OCI-LY3 (cell line): ENCODE measurements around the gene INF2.

Experiments
- H2AFZ ChIP-seq: fragments of 200-600, 300-600 bp; shearing (Covaris generic); 2 replicates; pipeline ENCODE4 v1.6.0; 2014; ENCODE audit warnings: antibody characterized with exemption, low read depth, low read length
- H3K27ac ChIP-seq: fragments of 200-600, 300-600 bp; sonication (generic); 2 replicates; pipeline ENCODE4 v1.5.1; 2014; ENCODE audit warnings: mild to moderate bottlenecking, low read length, moderate library complexity, mixed read lengths
- H3K27me3 ChIP-seq: fragments of 200-600, 300-600 bp; sonication (generic); 2 replicates; pipeline ENCODE4 v1.6.1; 2014; ENCODE audit warnings: low read depth, low read length, mixed read lengths
- H3K36me3 ChIP-seq: fragments of 200-600, 300-600 bp; sonication (generic); replicated peaks from 2 replicates; pipeline ENCODE3; 2014; ENCODE audit warnings: low read depth, low read length, mixed read lengths
- H3K4me1 ChIP-seq: fragments of 300-600, 200-600 bp; sonication (generic); 2 replicates; pipeline ENCODE4 v1.6.1; 2014; ENCODE audit warnings: low read length, mixed read lengths
- H3K4me2 ChIP-seq: fragments of 200-600, 300-600 bp; sonication (generic); 2 replicates; pipeline ENCODE4 v1.6.1; 2014; ENCODE audit warnings: low read length, mixed read lengths
- H3K4me3 ChIP-seq: fragments of 300-600, 200-600 bp; sonication (generic); 2 replicates; pipeline ENCODE4 v1.5.1; 2014; ENCODE audit warnings: antibody characterized with exemption, mild to moderate bottlenecking, low read length, moderate library complexity
- H3K79me2 ChIP-seq: fragments of 300-600, 200-600 bp; shearing (Covaris generic); 2 replicates; pipeline ENCODE4 v1.6.1; 2014; ENCODE audit warnings: mild to moderate bottlenecking, low read length, mixed read lengths
- H3K9ac ChIP-seq: fragments of 300-600, 200-600 bp; shearing (Covaris generic); 2 replicates; pipeline ENCODE4 v1.6.0; 2014; ENCODE audit warnings: mild to moderate bottlenecking, low read length, moderate library complexity
- H3K9me3 ChIP-seq: fragments of 200-600, 300-600 bp; shearing (Covaris generic); 2 replicates; pipeline ENCODE4 v1.6.1; 2014; ENCODE audit warnings: low read length, mixed read lengths; ENCODE audit not compliant: insufficient read depth
- H4K20me1 ChIP-seq: fragments of 200-600, 300-600 bp; sonication (generic); 2 replicates; pipeline ENCODE4 v1.6.1; 2016; ENCODE audit warnings: low read length, mixed read lengths; ENCODE audit not compliant: insufficient read depth
- EZH2phosphoT487 ChIP-seq: fragments of 200-600 bp; shearing (Covaris generic); IDR thresholded peaks from 2 replicates; pipeline ENCODE4 v1.6.1; 2018; ENCODE audit warnings: antibody characterized with exemption, mixed run types, low read depth
- TF ChIP-seq, protein P1 (sequence below): fragments of 200-600, 300-600 bp; sonication (generic); IDR thresholded peaks from 2 replicates; pipeline ENCODE4 v1.5.1; 2014; ENCODE audit warnings: antibody characterized with exemption, low read length, low read depth

The INF2 gene

DNA sequence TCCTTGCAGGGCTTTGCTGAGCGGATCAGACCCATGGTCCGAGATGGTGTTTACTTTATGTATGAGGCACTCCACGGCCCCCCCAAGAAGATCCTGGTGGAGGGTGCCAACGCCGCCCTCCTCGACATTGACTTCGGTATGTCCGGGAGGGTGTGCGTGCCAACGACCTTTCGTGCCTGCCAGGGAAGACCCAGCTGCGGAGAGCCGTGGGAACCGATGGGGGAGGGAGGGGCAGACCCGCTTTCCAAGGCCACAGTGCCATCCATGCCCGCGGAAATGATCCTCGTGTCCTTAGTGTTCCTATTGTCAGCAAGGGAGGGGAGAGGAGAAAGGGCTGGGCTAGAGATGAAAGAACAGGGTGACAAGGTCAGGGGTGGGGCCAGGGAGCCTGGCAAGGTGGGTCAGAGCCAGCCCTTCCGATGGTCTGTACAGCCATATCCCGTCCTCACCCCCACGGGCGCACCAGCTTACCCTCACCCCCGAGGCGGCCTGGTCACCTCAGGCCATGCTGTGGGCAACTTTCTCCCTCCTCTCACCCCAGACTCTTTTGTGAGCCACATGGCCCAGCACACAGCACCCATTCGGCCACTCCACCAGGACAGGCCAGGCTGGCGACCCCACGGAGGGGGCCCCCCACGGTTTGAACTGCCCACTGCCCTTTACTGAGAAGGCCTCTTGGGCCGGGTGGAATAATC lies 51.8 kb downstream of the INF2 start:
- H3K9me3 ChIP-seq, result no peaks in the 10 kb centered on the region
- no peak overlapping the region for H3K9ac ChIP-seq
- H3K4me2 ChIP-seq, result no peak overlapping the region
- no peak overlapping the region for H3K27ac ChIP-seq
- no peaks in the 10 kb centered on the region for H3K36me3 ChIP-seq
- H4K20me1 ChIP-seq, result no peaks in the 10 kb centered on the region
- H3K79me2 ChIP-seq, result no peaks in the 10 kb centered on the region
- H2AFZ ChIP-seq, result no peak overlapping the region
- H3K4me3 ChIP-seq, result no peak overlapping the region
- peaks cover 4% of the 10 kb centered on the region; the same call in 1 of the 2 replicates for H3K4me1 ChIP-seq
- no peaks in the 10 kb centered on the region for H3K27me3 ChIP-seq
- no peak for TF ChIP-seq EZH2phosphoT487
- TF ChIP-seq, protein P1, sequence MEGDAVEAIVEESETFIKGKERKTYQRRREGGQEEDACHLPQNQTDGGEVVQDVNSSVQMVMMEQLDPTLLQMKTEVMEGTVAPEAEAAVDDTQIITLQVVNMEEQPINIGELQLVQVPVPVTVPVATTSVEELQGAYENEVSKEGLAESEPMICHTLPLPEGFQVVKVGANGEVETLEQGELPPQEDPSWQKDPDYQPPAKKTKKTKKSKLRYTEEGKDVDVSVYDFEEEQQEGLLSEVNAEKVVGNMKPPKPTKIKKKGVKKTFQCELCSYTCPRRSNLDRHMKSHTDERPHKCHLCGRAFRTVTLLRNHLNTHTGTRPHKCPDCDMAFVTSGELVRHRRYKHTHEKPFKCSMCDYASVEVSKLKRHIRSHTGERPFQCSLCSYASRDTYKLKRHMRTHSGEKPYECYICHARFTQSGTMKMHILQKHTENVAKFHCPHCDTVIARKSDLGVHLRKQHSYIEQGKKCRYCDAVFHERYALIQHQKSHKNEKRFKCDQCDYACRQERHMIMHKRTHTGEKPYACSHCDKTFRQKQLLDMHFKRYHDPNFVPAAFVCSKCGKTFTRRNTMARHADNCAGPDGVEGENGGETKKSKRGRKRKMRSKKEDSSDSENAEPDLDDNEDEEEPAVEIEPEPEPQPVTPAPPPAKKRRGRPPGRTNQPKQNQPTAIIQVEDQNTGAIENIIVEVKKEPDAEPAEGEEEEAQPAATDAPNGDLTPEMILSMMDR, result no peak

DNA sequence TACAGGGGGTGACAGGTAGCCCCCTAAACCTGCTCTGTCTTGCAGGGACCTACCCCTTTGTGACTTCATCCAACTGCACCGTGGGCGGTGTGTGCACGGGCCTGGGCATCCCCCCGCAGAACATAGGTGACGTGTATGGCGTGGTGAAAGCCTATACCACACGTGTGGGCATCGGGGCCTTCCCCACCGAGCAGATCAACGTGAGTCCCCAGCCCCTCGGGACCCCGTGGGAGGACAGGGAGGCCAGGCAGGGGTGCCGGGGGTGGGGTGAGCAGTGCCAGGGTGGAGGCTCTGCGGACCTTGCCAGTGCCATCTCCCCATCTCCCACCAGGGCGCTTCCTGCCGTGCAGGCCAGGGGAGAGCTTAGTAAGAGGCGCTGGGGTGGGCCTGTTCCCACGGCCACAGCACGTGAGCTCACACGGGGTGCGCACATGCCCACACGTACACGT lies 52.4 kb downstream of the INF2 start:
- Histone ChIP-seq H3K36me3 (no peaks in the 10 kb centered on the region), H3K9me3 (no peaks in the 10 kb centered on the region), H3K27ac (no peak overlapping the region), H3K79me2 (no peaks in the 10 kb centered on the region), H3K27me3 (no peaks in the 10 kb centered on the region), H3K4me2 (no peak overlapping the region), H3K4me1 (peaks cover 4% of the 10 kb centered on the region; the same call in 1 of the 2 replicates), H3K4me3 (no peak overlapping the region), H3K9ac (no peak overlapping the region), H4K20me1 (no peaks in the 10 kb centered on the region), H2AFZ (no peak overlapping the region)
- no peak for TF ChIP-seq EZH2phosphoT487
- TF ChIP-seq, protein P1, result no peak

DNA sequence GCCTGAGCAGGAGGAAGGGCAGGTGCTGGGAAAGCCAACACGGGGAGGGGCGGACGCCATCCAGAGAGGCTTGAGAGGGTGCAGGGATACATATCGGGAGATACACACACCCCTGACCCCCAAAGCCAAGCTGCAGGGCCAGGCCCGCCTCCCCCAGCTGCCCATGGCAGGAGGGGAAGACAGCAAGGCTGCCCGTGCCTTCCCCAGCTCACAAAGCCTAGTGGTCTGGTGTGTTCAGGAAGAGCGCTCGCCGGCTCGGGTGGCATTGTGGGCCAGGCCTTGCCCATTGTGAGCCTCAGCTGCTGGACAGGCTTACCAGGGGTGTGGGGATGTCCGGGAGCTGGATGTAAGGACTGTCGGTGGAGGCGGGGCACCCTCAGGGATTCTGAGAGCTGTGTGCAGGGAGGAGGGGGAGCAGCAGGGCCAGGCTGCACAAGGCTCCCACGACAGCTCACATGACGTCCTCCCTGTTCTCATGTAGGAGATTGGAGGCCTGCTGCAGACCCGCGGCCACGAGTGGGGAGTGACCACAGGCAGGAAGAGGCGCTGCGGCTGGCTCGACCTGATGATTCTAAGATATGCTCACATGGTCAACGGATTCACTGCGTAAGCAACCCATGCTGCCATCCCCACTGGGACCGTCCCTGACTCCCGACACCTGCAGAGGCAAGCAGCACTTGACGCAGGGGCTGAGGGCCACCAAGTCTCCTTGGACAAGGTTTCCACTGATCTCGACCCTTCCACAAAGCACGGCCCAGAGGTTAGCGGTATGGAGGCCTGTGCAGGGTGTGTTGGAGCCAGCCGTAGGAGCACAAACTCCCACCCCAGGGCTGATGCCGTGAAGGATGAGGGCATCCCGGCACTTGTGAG lies 53.4 kb downstream of the INF2 start:
- Histone ChIP-seq H4K20me1 (no peaks in the 10 kb centered on the region), H3K9me3 (no peaks in the 10 kb centered on the region), H3K27ac (no peak overlapping the region), H3K4me3 (no peak overlapping the region), H2AFZ (no peak overlapping the region), H3K36me3 (no peaks in the 10 kb centered on the region), H3K9ac (no peak overlapping the region), H3K27me3 (no peaks in the 10 kb centered on the region), H3K79me2 (no peaks in the 10 kb centered on the region), H3K4me1 (peaks cover 4% of the 10 kb centered on the region; the same call in 1 of the 2 replicates), H3K4me2 (no peak overlapping the region)
- TF ChIP-seq, protein P1, result no peak
- TF ChIP-seq EZH2phosphoT487, result no peak
